ENCODE data around the gene OBP2A.

OBP2A gene

DNA sequence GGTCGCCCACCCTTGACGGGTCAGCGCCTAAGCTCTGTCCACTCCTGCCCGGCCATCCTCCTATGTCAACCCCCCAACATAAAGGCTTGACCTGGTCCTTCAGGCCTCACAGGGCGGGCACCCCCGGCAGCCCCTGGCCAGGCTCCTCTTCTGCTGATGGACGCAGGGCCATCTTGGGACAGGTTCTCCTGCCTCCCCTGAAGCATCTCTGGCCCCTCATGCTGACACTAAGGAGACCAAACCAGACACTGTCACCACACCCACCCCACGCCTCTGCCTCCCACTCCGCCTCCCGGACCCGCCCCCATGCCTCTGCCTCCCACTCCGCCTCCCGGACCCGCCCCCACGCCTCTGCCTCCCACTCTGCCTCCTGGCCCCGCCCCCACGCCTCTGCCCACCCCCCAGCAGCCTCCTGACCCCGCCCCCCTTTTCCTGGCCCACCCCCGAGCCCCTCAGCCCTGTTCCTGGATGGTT lies 6.8 kb downstream of the OBP2A start:
- no peaks in the 10 kb centered on the region for H3K27me3 ChIP-seq (replicated peaks; ENCODE audit: control insufficient read depth, insufficient read depth, low read length, poor library complexity, severe bottlenecking)
- H3K9me3 ChIP-seq (ENCODE audit: control insufficient read depth, low read length), result no peaks in the 10 kb centered on the region
- H3K27ac ChIP-seq (ENCODE audit: insufficient read depth, low read length, poor library complexity, severe bottlenecking), result no peak overlapping the region
- H3K4me3 ChIP-seq (ENCODE audit: insufficient read depth, low read depth, low read length, poor library complexity, severe bottlenecking), result no peak overlapping the region
- H3K4me1 ChIP-seq (ENCODE audit: control insufficient read depth, insufficient read depth, low read length, poor library complexity, severe bottlenecking), result no peaks in the 10 kb centered on the region
- no peak for DNase-seq
- no peaks in the 10 kb centered on the region for H3K36me3 ChIP-seq (ENCODE audit: control insufficient read depth, insufficient read depth, low read length)

- Histone ChIP-seq H3K9me3 (ENCODE audit: control insufficient read depth, low read length) (no peaks in the 10 kb centered on the region), H3K27ac (ENCODE audit: insufficient read depth, low read length, poor library complexity, severe bottlenecking) (no peak overlapping the region), H3K4me3 (ENCODE audit: insufficient read depth, low read depth, low read length, poor library complexity, severe bottlenecking) (no peak overlapping the region), H3K4me1 (ENCODE audit: control insufficient read depth, insufficient read depth, low read length, poor library complexity, severe bottlenecking) (no peaks in the 10 kb centered on the region), H3K27me3 (replicated peaks; ENCODE audit: control insufficient read depth, insufficient read depth, low read length, poor library complexity, severe bottlenecking) (no peaks in the 10 kb centered on the region), H3K36me3 (ENCODE audit: control insufficient read depth, insufficient read depth, low read length) (no peaks in the 10 kb centered on the region)
- DNase-seq, result no peak
These were observed 8.8 kb downstream of the OBP2A start for GRCh38 chr9:135554718-135555117.

DNA sequence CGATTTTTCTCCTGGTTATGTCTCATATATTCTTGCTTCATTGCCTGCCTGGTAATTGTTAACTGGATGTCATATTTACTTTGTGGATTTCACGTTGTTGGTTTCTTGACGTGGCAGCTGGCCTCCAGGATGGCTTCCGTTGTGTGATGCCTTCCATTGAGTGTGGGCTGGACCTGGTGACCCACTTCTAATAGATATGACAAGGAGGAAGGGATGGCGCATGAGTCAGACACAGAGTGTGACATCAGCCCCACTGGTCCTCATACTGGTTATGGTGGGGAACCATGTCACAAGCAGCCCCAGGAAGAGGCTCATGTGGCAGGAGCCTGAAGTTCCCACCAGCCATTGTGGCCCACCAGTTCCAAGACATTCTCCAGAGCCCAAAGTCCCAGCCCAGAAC lies 9.3 kb downstream of the OBP2A start:
- Histone ChIP-seq H3K9me3 (ENCODE audit: control insufficient read depth, low read length) (no peaks in the 10 kb centered on the region), H3K27ac (ENCODE audit: insufficient read depth, low read length, poor library complexity, severe bottlenecking) (no peak overlapping the region), H3K36me3 (ENCODE audit: control insufficient read depth, insufficient read depth, low read length) (no peaks in the 10 kb centered on the region), H3K27me3 (replicated peaks; ENCODE audit: control insufficient read depth, insufficient read depth, low read length, poor library complexity, severe bottlenecking) (no peaks in the 10 kb centered on the region), H3K4me3 (ENCODE audit: insufficient read depth, low read depth, low read length, poor library complexity, severe bottlenecking) (no peak overlapping the region), H3K4me1 (ENCODE audit: control insufficient read depth, insufficient read depth, low read length, poor library complexity, severe bottlenecking) (no peaks in the 10 kb centered on the region)
- no peak for DNase-seq

- Histone ChIP-seq H3K27me3 (replicated peaks; ENCODE audit: control insufficient read depth, insufficient read depth, low read length, poor library complexity, severe bottlenecking) (no peaks in the 10 kb centered on the region), H3K4me1 (ENCODE audit: control insufficient read depth, insufficient read depth, low read length, poor library complexity, severe bottlenecking) (no peaks in the 10 kb centered on the region), H3K27ac (ENCODE audit: insufficient read depth, low read length, poor library complexity, severe bottlenecking) (no peak overlapping the region), H3K4me3 (ENCODE audit: insufficient read depth, low read depth, low read length, poor library complexity, severe bottlenecking) (no peak overlapping the region), H3K9me3 (ENCODE audit: control insufficient read depth, low read length) (no peaks in the 10 kb centered on the region), H3K36me3 (ENCODE audit: control insufficient read depth, insufficient read depth, low read length) (no peaks in the 10 kb centered on the region)
- no peak for DNase-seq
These were observed 10.0 kb downstream of the OBP2A start for GRCh38 chr9:135555910-135556309.

- H3K4me3 ChIP-seq (ENCODE audit: insufficient read depth, low read depth, low read length, poor library complexity, severe bottlenecking), result no peak overlapping the region
These were observed 13.7 kb downstream of the OBP2A start for GRCh38 chr9:135559606-135560005.

GRCh38 chr9:135561391-135562234 lies 15.7 kb downstream of the OBP2A start, which contains the start of gene PAEP:
PAEP (plus strand) TSS chr9:135561756.
- Histone ChIP-seq H3K27ac (ENCODE audit: insufficient read depth, low read length, poor library complexity, severe bottlenecking) (no peak within 1 kb of the TSS), H3K9me3 (ENCODE audit: control insufficient read depth, low read length) (no peaks in the 10 kb centered on the region), H3K4me3 (ENCODE audit: insufficient read depth, low read depth, low read length, poor library complexity, severe bottlenecking) (no peak within 1 kb of the TSS), H3K4me1 (ENCODE audit: control insufficient read depth, insufficient read depth, low read length, poor library complexity, severe bottlenecking) (no peaks in the 10 kb centered on the region), H3K27me3 (replicated peaks; ENCODE audit: control insufficient read depth, insufficient read depth, low read length, poor library complexity, severe bottlenecking) (no peaks in the 10 kb centered on the region), H3K36me3 (ENCODE audit: control insufficient read depth, insufficient read depth, low read length) (no peaks in the 10 kb centered on the region)
- DNase-seq, result no peak

More at GRCh38 chr9:135559606-135560005, 13.7 kb downstream of the OBP2A start:
- no peaks in the 10 kb centered on the region for H3K4me1 ChIP-seq (ENCODE audit: control insufficient read depth, insufficient read depth, low read length, poor library complexity, severe bottlenecking)
- H3K27me3 ChIP-seq (replicated peaks; ENCODE audit: control insufficient read depth, insufficient read depth, low read length, poor library complexity, severe bottlenecking), result no peaks in the 10 kb centered on the region
- H3K27ac ChIP-seq (ENCODE audit: insufficient read depth, low read length, poor library complexity, severe bottlenecking), result no peak overlapping the region
- H3K9me3 ChIP-seq (ENCODE audit: control insufficient read depth, low read length), result no peaks in the 10 kb centered on the region
- H3K36me3 ChIP-seq (ENCODE audit: control insufficient read depth, insufficient read depth, low read length), result no peaks in the 10 kb centered on the region
- no peak for DNase-seq

DNA sequence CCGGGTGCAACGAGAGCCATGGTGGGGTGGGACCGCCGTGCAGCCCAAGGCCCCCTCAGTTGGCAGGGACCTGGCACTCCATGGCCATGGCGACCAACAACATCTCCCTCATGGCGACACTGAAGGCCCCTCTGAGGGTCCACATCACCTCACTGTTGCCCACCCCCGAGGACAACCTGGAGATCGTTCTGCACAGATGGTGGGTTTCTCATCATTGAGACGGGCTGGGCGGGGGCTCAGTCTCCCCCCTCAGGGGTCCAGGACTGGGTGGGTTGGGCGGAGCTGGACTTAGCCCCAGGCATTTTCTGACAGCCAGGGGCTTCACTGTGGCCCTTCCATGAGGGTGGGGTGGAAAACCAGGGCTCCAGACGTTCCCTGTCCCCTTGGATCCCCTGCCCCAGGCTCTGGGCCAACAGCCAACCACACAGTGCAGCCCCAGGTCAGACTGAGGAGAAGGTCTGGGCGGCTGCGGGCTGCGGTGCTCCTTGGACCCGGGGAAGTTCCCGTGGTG lies 16.4 kb downstream of the OBP2A start:
- H3K27ac ChIP-seq (ENCODE audit: insufficient read depth, low read length, poor library complexity, severe bottlenecking), result no peak overlapping the region
- no peaks in the 10 kb centered on the region for H3K4me1 ChIP-seq (ENCODE audit: control insufficient read depth, insufficient read depth, low read length, poor library complexity, severe bottlenecking)
- DNase-seq, result no peak
- no peaks in the 10 kb centered on the region for H3K36me3 ChIP-seq (ENCODE audit: control insufficient read depth, insufficient read depth, low read length)
- no peaks in the 10 kb centered on the region for H3K9me3 ChIP-seq (ENCODE audit: control insufficient read depth, low read length)
- no peaks in the 10 kb centered on the region for H3K27me3 ChIP-seq (replicated peaks; ENCODE audit: control insufficient read depth, insufficient read depth, low read length, poor library complexity, severe bottlenecking)
- no peak overlapping the region for H3K4me3 ChIP-seq (ENCODE audit: insufficient read depth, low read depth, low read length, poor library complexity, severe bottlenecking)

DNA sequence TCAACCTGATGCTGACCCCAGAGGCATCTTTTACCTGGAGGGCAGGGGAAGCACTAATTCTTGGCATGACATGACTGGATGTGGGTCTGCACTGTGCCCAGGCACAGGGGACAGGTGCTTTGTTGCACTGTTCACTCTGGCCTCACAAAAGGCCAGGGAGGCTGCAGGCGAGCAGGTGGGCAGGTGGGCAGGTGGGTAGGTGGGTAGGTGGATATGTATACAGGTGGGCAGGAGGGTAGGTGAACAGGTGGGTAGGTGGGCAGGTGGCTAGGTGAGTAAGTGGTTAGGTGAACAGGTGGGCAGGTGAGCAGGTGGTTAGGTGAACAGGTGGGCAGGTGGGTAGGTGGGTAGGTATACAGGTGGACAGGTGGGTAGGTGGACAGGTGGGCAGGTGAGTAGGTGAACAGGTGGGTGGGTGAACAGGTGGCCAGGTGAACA lies 17.1 kb downstream of the OBP2A start:
- Histone ChIP-seq H3K9me3 (ENCODE audit: control insufficient read depth, low read length) (no peaks in the 10 kb centered on the region), H3K36me3 (ENCODE audit: control insufficient read depth, insufficient read depth, low read length) (no peaks in the 10 kb centered on the region), H3K4me3 (ENCODE audit: insufficient read depth, low read depth, low read length, poor library complexity, severe bottlenecking) (no peak overlapping the region), H3K4me1 (ENCODE audit: control insufficient read depth, insufficient read depth, low read length, poor library complexity, severe bottlenecking) (no peaks in the 10 kb centered on the region), H3K27me3 (replicated peaks; ENCODE audit: control insufficient read depth, insufficient read depth, low read length, poor library complexity, severe bottlenecking) (no peaks in the 10 kb centered on the region), H3K27ac (ENCODE audit: insufficient read depth, low read length, poor library complexity, severe bottlenecking) (no peak overlapping the region)
- no peak for DNase-seq

GRCh38 chr9:135563858-135564257 lies 17.9 kb downstream of the OBP2A start:
- H3K27me3 ChIP-seq (replicated peaks; ENCODE audit: control insufficient read depth, insufficient read depth, low read length, poor library complexity, severe bottlenecking), result no peaks in the 10 kb centered on the region
- H3K4me1 ChIP-seq (ENCODE audit: control insufficient read depth, insufficient read depth, low read length, poor library complexity, severe bottlenecking), result no peaks in the 10 kb centered on the region
- no peak for DNase-seq
- H3K9me3 ChIP-seq (ENCODE audit: control insufficient read depth, low read length), result no peaks in the 10 kb centered on the region
- H3K27ac ChIP-seq (ENCODE audit: insufficient read depth, low read length, poor library complexity, severe bottlenecking), result no peak overlapping the region
- no peak overlapping the region for H3K4me3 ChIP-seq (ENCODE audit: insufficient read depth, low read depth, low read length, poor library complexity, severe bottlenecking)
- no peaks in the 10 kb centered on the region for H3K36me3 ChIP-seq (ENCODE audit: control insufficient read depth, insufficient read depth, low read length)

DNA sequence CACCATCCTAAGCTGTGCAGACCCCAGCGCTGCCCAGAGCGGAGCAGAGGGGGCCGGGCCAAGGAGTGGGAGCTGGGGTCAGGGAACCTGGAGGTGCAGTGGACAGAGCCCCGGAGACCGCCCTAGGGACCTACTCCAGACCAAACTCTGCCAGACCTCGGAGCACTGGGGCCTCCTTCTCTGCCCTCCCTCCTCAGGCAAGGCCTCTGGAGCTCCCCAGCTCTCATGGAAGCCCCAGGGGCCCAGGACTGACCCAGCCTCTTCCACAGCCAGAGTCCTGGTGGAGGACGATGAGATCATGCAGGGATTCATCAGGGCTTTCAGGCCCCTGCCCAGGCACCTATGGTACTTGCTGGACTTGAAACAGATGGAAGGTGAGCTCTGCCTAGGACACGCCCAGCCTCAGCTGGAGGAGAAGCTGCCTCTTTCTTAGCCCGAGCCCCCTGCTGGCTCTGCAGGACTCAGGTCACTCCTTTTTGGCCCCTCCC lies 19.3 kb downstream of the OBP2A start:
- H3K4me3 ChIP-seq (ENCODE audit: insufficient read depth, low read depth, low read length, poor library complexity, severe bottlenecking), result no peak overlapping the region

More for the DNA sequence above, 19.3 kb downstream of the OBP2A start:
- Histone ChIP-seq H3K36me3 (ENCODE audit: control insufficient read depth, insufficient read depth, low read length) (no peaks in the 10 kb centered on the region), H3K27ac (ENCODE audit: insufficient read depth, low read length, poor library complexity, severe bottlenecking) (no peak overlapping the region), H3K9me3 (ENCODE audit: control insufficient read depth, low read length) (no peaks in the 10 kb centered on the region), H3K4me1 (ENCODE audit: control insufficient read depth, insufficient read depth, low read length, poor library complexity, severe bottlenecking) (no peaks in the 10 kb centered on the region), H3K27me3 (replicated peaks; ENCODE audit: control insufficient read depth, insufficient read depth, low read length, poor library complexity, severe bottlenecking) (no peaks in the 10 kb centered on the region)
- no peak for DNase-seq

Measured in effector memory CD4-positive, alpha-beta T cell (primary cell).